Testis (tissue), 2 donors: ENCODE measurements around the gene ZFAND5.

Experiments
- POLR2A ChIP-seq: fragments of 450-650 bp; IDR thresholded peaks from one replicate; pipeline ENCODE4 v1.6.1; 2017; ENCODE audit warnings: antibody characterized with exemption, mild to moderate bottlenecking, moderate library complexity
- TF ChIP-seq, protein P1 (sequence below), 3 experiments: fragments of 450-650 bp in 2 of 3; fragments of 200-600 bp in 1 of 3; sonication (generic) in 1 of 3; IDR thresholded peaks; one replicate each; pipeline ENCODE4 v1.5.1; 2016 to 2019; ENCODE audit warnings: antibody characterized with exemption in 3 of 3, mild to moderate bottlenecking in 2 of 3, moderate library complexity in 1 of 3

DNA sequence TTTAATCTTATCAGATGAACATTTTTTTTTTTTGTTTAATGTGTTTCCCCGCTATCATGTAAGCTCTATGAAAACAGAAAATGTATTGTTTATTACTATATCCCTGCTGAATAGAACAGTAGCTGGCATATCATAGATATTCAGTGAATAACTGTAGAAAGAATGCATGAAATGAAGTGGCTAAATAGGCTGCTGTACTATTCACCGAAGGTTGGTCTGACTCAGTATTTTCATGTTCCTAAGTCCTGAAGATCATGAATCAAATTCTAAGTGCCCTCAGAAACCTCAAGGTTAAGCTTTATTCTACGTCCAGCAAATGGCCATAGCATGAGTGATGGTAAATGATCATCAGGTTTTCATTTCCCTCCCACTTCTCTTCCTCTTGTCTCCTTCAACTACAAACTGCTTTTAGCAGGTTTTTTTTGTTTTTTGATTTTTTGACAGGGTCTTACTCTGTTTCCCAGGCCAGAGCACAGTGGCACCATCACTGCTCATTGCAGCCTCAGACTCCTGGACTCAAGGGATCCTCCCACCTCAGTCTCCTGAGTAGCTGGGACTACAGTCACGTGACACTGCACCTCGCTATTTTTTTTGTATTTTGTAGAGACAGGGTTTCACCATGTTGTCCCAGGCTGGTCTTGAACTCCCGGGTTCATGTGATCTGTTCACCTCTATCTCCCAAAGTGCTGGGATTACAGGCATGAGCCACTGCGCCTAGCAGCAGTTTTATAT is 19.1 kb upstream of the ZFAND5 start:
- TF ChIP-seq, protein P1, sequence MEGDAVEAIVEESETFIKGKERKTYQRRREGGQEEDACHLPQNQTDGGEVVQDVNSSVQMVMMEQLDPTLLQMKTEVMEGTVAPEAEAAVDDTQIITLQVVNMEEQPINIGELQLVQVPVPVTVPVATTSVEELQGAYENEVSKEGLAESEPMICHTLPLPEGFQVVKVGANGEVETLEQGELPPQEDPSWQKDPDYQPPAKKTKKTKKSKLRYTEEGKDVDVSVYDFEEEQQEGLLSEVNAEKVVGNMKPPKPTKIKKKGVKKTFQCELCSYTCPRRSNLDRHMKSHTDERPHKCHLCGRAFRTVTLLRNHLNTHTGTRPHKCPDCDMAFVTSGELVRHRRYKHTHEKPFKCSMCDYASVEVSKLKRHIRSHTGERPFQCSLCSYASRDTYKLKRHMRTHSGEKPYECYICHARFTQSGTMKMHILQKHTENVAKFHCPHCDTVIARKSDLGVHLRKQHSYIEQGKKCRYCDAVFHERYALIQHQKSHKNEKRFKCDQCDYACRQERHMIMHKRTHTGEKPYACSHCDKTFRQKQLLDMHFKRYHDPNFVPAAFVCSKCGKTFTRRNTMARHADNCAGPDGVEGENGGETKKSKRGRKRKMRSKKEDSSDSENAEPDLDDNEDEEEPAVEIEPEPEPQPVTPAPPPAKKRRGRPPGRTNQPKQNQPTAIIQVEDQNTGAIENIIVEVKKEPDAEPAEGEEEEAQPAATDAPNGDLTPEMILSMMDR (IDR thresholded peaks at IDR 0.05) = no peak
- no peak for TF ChIP-seq POLR2A
